ENCODE measurements around the gene ASCL2. TPM values are rescaled to one million over a fixed set of nuclear protein-coding genes. Genes with fewer than 3 reads are reported as not detected.

ASCL2 gene
- total RNA-seq, 1 donor from 2014 or later = under 0.01 TPM

DNA sequence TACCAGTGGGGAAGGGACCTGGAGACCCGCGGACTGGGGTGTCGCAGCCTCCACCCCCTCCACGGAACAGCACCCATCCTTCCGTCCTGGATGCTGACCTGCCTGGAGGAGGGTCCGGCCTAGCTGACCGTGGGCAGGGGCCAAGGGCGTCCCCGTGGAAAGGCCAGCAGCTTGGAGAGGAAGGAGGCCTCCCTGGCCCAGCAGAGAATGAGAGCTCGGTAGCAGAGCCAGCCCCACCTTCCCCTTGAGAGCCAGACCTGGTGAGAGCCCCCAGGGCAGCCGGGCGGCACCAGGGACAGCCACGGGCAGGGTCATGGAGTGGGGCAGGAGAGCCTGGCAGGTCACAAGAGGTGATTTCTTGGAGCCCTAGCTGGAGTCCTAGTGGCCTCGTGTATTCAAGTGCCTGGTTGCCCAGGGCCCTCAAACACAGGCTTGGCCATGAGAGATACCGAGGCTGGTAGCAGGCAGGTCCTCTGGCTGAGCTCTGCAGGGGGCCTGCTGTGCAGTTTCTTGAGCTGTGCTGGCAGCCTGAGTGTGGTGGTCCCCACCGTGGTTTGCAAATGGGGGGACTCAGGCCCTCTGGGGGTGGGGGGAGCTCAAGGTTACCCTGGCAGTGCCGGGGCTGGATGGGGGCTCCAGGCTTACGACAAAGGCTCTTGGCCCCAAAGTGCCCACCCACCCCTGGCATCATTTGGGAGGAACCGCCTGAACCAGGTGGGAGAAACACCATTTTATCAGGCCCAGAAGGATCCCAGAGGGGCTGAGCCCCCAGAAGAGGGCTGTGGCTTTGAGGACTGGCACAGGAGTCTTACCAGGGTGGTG lies 39.1 kb upstream of the ASCL2 start:
- DNase-seq (ENCODE audit: low read depth in 2 of 2) = no peak

DNA sequence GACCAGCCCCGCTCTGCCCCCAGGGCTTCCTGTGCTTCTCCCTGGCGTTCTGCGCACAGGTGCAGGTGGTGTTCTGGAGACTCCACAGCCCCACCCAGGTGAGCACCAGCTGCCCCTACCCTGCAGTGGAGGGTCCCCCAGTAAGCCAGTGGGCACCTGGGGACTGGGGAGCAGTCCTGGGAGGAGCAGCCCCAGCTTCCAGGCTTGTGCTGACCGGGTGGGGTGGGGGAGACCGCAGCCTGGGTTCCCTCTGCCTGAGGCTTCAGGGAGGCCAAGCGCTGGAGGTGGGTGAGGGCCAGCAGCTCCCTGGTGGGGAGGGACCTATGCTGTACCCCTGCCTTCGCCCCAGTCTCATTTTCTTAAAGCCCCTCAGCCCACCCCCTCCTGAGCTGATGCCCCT lies 38.3 kb upstream of the ASCL2 start:
- DNase-seq (ENCODE audit: low read depth in 2 of 2) = no peak

DNA sequence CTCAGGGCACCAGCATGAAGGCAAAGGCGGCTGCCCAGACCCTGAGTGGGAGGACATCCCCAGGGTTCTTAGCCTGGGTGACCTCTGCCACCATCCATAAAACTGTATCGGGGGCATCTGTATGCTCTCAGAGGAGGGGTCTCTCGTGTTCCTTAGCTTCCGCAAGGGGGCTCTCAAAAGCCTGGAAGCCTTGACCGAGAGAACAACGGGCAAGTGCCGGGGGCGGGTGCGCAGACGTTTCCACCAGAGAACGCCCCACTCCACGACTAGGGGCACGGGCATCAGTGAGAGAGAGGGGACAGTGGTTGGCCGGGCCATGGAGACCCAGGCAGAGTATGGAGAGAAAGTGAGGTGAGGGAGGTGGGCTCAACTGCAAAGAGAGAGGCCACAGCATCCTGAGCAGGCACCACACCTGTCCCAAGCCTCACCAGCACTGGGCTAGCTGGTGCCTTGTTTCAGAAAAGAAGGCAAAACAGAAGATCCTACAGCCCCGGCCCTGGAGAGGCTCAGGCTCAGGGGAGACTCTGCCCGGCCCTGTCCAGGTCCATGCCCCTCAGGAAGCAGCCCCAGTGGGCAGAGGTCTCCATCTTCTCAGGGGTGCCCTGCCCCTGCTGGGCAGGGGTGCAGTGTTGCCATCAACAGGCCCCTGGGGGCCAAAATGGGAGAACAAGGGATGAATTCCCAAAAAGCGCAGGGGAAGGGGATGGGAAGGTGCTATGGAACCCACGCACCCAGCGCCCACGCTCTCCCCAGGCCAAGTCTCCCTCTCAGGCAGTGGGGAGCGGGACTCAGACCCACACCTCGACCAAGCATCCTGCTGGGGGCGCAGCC lies 37.3 kb upstream of the ASCL2 start:
- no peak for DNase-seq (ENCODE audit: low read depth in 2 of 2)

DNA sequence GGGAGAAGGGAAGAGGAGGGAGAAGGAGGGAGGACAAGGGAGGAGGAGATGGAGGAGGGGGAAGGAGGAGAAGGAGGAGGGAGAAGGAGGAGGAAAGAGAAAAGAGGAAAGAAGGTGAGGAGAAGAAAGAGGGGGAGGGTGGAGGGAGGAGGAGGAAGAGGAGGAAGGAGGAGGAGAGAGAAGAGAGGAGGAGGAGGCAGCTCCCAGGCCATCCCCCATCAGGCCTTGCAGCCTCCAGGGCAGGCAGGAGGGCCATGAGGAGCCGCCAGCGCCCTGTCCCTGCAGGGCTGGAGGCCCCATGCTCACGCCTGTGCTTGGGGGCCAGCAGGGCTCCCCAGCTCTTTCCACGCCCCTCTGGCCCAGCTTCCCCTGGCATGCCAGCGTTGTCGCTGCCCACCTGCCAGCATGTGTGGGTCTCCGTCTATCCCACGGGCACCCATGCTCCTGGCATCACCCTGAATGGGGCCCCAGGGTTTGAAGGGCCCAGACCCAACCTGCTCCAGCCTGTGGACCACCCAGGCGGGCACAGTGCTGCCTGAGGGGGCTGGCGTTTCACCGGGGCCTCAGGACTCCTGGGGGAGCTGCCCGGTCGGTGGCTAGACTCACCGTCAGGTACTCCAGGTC lies 36.6 kb upstream of the ASCL2 start:
- DNase-seq (ENCODE audit: low read depth in 2 of 2) = no peak

DNA sequence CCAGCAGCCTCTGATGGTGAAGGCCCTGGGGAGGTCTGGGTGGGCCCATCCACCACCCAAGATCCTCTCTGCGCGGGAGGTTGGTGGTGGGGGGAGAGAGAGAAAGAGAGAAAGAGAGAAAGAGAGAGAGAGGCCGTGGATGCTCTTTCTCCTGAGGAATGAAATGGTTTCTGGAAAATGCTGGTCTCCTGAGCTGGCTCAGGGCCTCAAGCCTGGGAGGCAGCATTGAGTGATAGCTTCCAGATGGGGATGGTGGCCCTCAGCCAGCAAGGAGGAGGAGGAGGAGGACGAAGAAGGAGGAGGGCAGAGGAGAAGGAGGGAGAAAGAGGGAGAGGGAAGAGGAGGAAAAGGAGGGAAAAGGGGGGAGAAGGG lies 36.0 kb upstream of the ASCL2 start:
- peak in 1 of 2 donors; percentile 41 for DNase-seq (ENCODE audit: low read depth in 2 of 2)

DNA sequence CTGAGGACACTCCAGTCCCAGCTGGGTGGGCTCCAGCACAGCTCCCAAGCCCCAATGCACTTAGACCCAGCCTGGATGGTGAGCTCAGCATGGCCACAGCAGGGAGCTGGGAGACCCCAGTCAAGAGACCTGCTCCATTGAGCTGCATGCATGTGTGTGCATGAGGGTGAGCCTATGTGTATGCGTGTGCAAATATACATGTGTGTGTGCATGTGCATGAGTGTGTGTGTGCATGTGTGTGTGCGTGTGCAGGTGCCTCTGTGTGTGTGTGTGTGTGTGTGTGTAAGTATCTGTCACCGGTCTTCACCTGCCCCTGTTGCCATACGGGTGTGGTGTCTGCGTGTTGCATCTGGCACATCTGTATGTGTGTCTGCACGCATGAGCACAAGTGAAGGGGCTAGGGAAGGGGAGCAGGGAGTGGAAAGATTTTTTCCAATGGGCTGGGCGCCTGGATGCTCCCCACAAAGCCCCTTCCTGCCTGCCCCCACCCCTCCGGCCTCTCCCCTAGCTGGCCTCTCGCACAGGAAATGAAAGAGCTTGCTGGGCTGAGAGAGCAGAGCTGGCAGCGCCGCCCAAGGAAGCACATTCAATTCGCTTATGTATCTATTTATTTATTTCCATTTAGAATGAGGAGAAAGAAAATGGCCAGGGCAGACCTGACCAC lies 35.5 kb upstream of the ASCL2 start:
- DNase-seq (ENCODE audit: low read depth in 2 of 2) = peak; percentile 48 to 69

DNA sequence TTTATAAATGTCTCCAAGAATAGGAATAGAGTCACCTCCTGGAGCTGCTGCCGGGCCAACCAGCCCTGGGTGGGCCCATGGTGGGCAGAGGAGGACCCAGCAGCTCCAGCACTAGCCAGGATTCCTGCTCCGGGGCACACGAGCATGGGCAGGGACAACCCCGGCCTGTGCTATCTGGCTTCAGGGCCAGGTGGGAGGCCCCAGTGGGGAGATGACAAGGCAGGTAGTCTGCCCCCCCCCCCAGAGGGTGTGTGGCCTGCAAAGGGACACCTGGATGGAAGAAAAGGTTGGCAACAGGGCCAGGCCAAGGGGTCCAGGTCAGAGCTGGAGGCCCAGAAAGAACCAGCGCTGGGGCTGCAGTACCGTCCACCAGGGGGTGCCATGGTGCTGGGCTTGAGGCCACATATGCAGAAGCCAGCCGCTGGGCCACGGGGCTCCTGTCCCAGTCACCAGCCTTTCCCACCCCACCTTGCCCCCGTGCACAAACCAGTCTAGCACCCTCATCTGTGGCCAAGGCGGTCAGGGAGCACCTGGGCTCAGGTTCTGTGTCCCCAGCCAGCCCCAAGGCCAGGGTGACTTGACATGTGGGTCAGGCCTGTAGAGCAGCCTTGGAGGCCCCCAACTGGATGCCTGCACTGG lies 34.9 kb upstream of the ASCL2 start:
- DNase-seq (ENCODE audit: low read depth in 2 of 2) = peak; percentile 51 to 84

DNA sequence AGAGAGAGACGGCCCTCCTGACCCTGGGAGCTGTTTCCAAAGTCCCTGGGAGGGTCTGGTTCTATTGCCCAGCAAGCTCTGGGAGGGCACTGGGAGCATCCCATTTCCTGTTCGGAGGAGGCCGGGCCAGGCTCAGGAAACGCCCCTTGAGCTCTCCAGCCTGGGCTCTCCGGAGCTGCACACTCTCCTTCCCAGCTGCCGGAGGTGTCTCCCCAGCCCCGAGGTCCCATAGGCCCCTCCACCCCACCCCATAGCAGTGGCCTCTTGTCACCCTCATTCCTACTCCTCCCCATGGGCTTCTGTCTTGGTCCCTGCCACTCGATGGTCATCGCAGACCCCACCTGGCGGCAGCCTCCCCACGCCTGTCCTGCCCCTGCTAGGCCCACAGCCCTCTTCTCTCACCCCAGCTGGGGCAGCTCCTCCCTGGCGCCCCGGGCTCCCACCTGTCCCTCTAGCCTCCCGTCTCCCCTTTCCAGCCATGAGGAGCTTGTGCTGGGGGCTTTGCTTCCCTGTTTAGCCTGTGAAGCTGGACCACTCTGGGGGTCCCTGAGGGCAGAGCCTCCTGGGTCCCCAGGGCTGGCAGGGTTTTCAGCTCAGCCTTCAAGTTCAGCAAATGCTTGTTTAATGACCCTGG lies 34.2 kb upstream of the ASCL2 start:
- no peak for DNase-seq (ENCODE audit: low read depth in 2 of 2)

DNA sequence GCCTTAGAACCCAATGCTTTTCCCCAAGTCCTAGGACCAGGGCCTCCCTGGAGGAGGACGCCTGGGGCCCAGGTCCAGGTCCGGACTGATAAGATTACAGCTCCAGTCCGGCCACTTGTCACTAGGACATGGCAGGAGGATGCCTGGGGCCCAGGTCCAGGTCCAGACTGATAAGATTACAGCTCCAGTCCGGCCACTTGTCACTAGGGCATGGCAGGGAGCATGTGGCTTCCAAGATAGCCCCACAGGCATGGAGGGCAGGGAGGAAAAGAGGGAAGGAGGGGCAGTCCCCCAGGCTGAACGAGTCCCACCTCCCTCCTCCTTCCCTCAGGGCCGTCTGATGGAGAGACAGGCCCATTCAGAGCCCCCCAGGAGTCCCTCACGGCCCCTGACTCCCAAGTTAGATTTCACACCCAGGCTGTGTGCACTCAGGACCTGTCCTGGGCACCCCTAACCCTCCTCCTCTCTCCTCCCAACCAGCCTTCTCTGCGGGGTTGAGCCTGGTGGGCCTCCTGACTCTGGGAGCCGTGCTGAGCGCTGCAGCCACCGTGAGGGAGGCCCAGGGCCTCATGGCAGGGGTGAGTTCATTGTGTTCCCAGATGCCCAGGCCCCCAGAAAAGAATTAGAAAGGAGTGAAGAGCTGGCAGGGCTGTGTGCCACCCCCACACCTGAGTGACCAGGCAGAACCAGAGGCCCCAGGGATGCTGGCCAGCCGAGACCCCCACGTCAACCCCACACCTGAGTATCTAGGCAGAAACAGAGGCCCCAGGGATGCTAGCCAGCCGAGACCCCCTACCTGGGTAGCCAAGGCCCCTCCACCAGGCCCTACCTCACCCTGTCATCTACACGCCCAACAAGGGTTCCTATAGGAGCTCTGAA lies 33.5 kb upstream of the ASCL2 start:
- no peak for DNase-seq (ENCODE audit: low read depth in 2 of 2)

DNA sequence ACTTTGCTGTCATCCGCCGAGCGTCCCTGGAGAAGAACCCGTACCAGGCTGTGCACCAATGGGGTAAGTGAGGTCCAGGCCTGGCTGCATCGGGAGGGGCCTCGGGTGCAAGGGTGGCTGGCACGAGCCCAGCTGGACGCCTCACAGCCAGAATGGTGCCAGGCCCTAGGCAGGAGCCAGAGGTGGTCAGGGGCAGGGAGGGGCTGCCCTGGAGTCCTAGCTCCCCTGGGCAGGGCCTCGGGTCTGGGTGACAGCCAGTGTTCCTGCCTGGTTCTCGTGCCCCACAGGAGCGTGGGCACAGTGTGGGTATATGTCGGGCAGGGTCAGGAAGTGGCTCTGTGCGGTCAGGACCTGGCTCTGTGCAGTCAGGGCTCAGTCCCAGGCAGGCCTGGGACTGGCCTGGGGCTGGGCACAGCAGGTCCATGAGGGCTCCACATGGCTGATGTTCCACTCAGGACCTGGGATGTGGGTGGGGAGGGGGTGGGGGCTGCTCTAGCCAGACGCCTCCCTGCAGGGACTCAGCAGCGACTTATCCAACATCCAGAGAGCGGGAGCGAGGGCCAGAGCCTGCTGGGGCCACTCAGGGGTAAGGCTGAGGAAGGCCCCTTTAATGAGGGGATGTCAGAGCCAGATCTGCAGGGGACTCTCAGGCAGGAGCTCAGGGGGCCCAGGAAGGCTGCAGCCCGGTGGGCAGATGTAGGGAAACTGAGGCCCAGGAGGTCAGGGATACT lies 32.7 kb upstream of the ASCL2 start:
- DNase-seq (ENCODE audit: low read depth in 2 of 2) = no peak

DNA sequence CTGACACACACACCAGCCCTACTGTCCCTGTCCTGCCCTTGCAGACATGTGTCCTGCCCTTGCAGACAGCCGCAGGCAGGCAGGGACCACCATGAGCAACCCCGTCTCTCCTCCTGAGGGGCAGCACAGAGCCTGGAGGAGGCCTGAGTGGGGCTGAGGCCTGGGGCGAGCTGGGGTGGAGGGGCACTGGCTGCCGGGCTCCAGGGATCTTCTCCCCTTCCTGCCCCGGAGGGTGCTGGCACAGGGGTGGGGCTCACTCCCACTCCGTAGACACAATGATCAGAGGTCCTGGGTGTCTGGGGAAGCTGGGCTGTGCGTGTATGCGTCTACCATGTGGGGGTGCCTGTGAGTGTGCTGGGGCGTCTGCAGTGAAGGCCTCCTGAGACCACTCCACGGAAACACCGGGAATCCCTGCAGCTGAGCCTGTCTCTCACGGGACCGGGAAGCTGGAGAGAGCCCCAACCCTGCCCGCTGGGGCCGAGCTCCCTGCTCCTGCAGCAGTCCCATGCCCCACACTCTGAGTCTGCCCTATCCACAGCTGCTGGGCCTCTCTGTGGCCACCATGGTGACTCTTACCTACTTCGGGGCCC lies 32.0 kb upstream of the ASCL2 start:
- DNase-seq (ENCODE audit: low read depth in 2 of 2) = no peak

DNA sequence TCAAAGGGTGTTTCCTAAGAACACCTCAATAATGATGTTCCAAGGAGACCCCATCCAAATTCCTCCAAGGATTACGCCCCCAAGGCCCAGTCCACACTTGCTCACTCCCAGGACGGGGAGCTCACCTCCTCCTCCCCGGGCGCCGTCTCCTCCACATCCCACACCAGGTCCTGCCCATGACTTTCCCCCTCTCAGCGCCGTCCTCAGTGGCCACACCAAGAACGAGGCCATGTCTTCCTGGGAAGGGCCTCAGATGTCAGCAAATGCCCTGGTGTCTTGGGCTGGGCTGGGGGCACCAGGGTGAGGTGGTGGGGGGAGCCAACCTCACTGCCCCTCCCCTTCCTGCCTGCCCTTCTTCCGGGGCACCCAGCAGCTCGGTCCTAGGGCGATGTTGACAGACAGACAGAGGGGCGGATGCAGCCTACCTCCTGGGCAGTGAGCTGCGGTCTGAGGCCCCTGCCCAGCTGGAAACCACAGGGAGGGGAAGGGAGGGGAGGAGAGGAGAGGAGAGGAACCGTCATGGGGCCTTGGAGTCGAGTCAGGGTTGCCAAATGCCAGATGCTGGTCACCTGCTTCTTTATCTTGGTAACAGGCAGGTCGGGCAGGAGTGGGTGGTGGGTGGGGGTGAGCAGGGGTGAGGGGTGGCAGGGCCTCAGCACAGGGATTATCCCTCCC lies 31.4 kb upstream of the ASCL2 start, which contains the start of the genes C11orf21 and TSPAN32:
Gene C11orf21 (minus strand): TSS at position 288 of the 675 bp plus-strand sequence. CDS start 110 bp downstream, at position 178.
Gene TSPAN32 (plus strand): TSS at position 383 of the 675 bp plus-strand sequence. CDS start 137 bp downstream, at position 520.
- no peak for DNase-seq (ENCODE audit: low read depth in 2 of 2)

DNA sequence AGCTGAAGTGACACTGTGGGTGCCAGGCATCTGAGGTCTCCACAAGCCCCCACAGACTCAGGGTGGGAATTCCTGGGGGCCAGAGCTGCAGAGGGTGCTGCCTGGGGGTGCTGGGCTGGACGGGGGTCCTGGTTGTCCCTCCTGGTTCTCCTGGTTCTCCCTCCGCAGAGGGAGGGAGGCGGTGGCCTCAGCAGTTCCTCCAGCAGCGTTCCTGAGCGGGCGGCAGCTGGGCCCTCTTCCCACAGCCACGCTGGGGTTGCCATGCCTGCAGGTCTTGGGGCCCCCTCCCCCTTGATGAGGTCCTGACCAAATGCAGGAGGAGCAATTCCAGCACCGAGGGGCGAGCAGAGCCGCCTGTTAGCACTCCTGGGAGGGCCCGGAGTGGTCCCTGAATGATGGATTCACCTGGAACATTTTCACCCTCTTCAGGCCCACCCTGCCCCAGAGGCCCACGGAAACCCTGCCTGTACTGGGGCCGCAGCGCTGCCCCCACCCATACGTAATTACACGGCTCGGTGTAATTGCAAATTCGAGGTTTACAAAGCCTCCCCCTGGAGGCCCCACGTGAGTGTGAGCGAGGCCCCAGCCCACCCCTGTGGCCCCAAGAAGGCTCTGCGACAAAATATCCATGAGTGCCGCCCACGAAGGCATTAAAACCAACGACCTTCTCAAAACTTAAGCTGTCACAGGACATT lies 30.7 kb upstream of the ASCL2 start:
- no peak for DNase-seq (ENCODE audit: low read depth in 2 of 2)

DNA sequence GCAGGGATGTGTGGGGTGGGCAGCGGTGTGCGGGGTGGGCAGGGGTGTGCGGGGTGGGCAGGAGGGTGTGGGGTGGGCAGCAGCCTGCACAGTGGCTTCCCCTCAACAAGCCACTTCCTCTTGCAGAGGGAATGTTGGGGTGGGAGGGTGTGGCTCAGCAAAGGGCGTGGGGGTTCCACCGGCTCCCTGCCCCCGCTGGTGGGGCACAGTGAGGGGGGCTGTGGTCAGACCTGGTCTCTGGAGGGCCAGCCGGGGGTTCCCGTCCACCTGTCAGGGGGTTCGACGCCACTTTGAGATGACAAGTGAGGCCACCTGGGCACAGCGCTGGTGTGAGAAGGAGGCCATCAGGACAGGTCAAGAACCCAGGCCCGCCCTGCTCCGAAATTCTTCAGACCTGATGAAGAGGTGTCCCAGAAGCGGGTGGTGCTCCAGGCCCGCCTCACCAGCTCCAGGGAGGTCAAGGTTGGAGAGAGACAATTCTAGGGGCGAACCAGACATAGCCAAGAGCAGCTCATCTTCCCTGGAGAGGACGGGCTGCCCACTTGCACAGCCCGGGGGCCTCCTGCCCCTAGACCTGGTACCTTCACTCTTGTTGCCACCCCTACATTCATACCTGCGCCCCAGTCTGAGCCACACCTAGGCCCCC lies 30.0 kb upstream of the ASCL2 start:
- DNase-seq (ENCODE audit: low read depth in 2 of 2) = no peak

DNA sequence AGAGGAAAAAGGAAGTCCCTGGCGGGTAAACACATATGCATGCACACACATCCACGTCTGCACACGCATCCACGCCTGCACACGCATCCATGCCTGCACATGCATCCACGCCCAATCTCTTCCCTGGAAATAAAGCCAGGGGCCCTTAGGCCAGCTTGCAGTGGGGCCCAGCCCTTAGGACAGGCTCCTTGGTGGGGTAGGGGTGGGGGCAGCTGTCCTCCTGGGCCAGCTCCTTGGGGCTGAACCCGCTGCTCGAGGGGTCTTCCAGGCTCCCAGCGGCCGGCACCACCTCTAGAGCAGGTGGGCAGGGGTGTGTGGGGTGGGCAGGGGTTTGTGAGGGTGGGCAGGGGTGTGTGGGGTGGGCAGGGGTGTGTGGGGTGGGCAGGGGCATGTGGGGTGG lies 29.4 kb upstream of the ASCL2 start:
- no peak for DNase-seq (ENCODE audit: low read depth in 2 of 2)
